ENCODE results near the gene PBX1. TPM values are rescaled to one million over a fixed set of nuclear protein-coding genes. Genes with fewer than 3 reads are reported as not detected.

PBX1 gene
- polyA plus RNA-seq, 5 donors: 88.6 to 130 (median 119) TPM

GRCh38 chr1:164611754-164612642 is 53.0 kb downstream of the PBX1 start:
- peak in 1 of 2 donors; percentile 47 for DNase-seq

DNA sequence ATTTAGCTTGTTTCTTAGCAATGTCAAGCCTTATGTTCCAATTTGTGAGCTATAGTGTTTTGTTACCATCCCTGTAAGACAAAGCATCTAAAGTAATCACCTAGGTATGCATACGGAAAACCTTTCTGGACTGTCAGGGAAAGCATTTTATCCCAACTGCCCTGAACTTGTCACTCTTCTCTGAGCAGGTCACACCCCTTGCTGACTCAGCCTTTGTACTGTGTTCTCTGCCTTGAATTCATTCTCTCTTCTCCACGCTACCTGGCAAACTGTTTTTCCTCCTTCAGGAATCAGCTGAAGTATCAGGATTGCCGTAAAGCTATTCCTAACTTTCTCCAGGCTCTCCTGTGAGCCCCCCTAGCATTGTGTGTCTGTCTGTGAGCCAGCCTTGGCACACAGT is 54.2 kb downstream of the PBX1 start:
- DNase-seq: no peak

DNA sequence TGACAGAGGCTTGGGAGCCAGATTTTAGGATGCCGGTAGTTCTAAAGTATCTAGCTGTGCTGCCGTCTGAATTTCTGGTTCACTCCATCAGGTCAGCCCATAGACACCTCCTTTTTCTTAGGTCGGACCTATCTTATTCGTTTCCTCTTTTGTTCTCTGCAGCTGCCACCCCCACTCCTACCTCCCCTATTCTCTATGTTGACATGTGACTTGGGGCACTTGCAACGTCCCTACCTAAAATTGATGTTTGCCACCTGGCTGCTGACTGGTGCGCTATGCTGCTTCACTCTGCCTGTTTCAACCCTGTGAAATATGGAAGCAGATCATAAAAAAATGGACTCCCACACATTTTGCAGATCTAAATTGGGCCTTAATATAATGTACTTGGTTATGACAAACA is 55.3 kb downstream of the PBX1 start:
- no peak for DNase-seq

DNA sequence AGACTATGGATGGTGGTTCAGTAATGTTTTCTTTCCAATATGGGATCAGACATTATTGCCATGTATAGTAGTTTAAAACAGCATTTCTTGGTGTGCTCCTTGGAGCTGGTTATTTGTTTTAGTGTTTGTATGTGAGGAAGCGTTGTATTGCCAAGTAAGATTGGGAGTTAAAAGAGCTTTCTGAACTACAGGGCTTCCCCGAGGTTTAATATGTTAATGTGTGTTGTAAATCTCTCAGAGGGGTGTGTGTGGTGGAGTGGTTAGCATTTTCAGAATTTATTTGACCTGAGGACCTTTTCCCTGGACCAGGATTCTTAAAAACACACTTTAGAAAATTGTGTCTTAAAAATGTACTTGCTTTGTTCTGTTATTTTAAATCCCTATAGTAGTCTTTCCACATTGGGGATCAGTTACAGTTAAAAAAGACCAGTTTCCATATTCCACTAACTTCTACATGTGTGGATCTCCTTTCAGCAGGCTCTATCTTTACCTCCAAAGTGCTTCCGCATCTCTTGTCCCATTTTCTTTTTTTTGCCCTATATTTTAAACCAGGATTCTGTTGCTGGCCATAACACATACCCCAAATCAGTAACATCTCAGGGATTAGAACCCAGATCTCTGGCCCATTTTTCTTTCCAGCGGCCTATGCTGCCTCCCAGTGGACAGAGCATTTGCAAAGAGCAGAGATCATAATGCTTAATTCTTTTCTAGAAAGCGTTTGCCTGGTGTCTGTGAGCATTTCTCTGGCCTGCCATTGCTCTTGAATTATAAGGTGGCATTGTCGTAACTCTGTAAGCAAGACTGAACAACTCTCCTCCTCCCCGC is 58.6 kb downstream of the PBX1 start:
- no peak for DNase-seq

DNA sequence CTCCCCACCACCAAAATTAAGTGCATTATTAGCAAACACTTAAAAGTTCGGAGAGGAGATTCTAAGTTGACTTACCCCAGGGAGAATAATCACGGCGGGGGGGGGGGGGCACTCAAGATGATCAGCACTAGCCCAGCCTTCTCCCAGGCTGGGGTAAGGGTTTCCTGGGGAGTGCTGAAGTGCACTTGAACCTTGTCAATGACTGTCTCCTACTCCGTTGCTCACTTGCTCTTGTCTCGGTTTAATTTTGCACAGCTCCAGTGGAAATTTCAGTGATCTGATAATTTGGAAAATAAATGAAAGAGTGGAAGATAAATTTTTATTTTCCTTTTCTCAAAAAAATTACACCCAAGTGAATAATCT is 59.2 kb downstream of the PBX1 start:
- DNase-seq: no peak

DNA sequence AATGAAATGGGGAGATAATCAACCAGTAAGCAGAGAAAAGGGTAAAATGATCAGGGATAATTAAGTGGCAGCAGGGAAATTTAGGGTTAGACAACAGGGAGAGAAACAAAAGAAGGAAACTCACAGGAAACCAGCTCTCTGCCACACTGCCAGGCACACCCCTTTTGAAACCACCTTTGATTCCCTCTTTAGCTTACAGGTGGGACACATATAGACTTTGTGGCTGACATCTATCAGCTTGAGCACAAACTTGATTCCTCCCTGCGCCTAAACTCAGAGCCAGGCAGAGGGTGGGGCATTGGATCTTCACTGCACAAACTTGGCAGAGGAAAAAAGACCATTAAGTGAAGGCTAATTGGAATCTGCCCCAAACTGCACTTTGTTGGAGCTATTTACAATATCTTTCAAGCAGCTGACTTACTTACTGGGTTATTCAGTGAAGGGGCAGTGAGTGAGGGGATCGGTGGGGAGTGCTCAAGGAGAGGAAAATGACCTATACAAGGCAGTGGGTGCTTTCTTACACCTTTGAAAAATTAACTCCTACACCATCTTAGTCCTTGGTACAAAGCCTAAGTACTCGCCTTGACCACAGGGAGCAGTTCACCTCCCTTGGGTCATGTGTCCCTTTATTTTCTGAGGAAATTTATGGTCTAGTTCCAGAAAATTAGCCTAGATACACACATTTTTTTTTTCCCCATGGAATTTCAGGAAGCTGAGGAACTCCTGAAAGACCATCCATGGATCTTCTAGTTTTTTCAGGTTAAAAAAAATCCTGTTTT is 60.2 kb downstream of the PBX1 start:
- peak in 1 of 2 donors; percentile 38 for DNase-seq

DNA sequence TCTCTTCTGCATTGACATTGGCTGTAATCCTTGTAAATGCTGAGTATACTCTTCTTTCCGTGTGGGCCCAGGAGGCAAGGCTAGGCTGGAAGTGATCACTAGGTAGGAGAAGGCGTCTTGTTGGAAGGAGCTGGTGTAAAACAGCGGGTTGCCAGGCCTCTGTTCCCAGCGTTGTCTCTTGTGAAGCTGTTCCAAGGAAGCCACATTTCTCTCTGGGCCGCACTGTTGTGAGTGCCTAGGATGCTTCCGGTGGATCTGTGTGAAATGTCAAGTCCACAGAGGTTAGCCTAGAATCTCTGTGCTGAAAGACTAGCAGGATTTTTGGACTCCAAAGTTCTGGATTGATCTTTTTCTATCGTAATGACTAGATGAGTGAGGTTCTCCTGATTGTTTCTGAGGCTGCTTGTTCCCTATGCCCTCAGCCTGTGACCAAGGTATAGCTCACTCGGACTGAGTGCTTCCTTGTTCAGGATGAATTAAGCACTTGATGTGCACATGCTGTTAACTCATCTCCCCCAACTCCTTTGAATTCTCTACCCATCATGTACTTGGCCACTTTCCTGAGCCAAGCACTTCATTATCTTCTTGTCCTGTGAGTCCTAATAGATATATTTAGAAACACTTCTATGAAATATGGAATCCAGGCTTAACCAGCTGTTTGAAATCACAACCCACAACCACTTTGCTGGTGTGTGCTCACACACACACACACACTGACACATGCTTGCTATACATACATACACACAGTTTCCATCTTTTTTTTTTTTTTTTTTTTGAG is 63.3 kb downstream of the PBX1 start:
- DNase-seq: peak; percentile 71 to 75

DNA sequence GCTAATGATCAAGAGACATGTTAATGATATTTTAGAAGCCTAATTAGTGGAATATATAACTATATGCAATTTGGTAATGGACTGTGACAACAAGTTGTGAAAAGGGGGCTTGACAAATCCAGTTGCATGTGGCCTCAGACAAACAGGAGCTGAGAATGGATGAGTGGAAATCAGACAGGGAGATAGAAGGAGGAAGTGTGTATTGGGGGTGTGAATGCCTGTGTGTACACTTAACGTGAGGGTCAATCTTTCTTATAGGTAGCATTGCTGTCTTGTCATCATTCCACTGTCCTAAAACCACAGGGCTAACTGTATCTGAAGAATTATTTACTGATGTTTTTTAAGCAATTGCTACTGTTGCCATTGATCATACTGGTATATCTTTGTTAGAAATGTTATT is 64.8 kb downstream of the PBX1 start:
- DNase-seq: no peak

GRCh38 chr1:164624400-164624799 is 65.4 kb downstream of the PBX1 start:
- DNase-seq: no peak

DNA sequence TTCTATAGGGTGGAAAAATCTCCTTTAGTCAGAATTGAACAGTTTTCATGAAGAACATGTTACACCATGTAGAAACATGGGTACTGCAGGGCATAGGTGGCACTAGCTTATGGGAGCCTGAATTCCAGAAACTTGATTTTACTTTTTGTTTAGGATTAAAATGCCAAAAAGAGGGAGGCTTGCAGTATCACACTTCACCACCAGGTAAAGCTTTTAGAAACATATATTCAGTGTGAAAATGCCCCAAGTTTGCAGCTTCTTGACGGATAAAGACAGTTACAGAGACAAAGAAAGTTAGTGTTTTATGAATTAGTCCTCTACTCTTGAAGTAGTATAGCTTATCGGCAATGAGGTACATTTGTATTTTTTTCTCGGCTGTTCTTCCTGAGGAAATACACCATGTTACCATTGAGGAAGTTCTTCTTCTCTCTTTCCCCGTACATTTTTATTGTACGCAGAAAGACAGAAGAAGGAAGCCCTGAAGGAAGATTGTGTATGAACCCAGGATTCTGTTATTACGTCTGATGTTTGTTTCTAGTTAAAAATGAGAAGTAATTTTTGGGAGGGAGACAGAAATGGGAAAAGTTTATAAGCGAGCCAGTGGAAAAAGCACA is 66.1 kb downstream of the PBX1 start:
- no peak for DNase-seq

DNA sequence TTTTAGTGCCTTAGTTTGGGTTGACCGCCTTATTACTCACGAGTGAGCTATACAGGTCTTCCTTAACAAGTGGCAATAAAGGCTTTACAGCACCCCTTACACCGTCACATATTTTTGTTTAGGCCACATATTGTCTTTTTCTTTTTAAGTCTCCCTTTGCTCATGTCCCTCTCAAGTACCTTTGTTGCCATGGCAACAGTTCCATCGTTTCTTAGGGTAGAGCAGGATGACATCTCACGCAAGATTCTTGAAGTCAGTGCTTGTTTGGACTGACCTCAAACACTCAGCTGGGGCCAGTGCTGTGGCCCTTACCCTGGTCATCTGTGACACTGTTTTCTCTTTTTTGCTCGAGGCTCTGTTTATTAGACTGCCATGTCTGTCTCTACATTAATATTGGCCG is 69.8 kb downstream of the PBX1 start:
- DNase-seq: no peak

GRCh38 chr1:164629971-164630370 is 71.0 kb downstream of the PBX1 start:
- DNase-seq: no peak

DNA sequence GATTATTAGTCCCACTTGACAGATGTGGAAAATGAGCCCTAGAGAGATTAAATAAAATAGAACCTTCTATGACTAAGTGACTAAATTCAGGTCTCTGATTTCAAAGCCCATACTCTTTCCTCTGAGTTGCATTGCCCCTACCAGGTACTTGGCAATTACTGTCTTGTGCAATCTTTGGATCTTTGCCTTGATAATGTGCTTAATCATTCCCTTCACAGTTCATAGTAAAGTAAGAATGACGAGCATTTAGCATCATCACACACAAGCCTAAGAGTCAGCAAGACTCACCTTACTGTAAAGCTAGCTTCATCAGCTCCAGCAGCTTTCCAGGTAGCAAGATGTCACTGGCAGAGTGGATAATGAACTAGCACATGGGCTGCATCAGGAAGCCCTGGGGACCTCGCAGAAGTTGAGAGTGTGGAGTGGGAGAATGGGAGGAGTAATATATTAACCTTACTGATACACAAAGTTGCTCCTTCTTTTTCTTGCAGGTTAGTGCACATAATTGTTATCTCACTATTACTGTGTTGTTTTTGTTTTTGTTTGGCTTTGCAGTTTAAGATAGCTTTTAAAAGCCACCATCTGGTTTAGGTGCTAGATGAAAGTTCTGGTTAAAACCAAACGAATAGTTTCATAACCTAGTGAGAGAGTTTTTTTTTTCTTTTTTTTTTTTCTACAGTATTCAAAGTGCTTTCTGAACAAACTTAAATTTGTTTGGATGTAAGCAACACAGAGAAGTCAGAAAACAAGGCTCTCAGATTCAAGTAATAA is 71.8 kb downstream of the PBX1 start:
- DNase-seq: no peak

GRCh38 chr1:164631751-164632150 is 72.8 kb downstream of the PBX1 start:
- no peak for DNase-seq

DNA sequence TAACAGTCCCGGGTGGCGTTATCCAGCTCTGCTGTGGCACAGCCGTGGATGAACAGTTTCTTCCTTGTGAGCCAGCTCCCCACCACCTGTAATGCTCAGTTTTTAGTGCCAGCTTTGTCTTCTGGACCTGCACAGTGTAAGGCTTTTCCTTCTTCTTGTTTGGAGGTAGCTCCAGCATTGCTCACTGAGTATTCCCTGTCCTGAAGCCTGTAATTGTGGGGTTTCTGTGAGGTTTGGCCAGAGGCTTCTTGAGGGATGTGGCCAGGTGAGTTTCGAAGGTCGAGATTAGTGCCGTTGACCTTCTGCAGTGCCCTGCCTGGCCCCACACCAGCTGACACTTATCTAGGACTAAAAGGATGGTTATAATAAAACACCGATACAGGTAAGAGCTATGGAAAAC is 75.0 kb downstream of the PBX1 start:
- no peak for DNase-seq

- no peak for DNase-seq
These were observed 76.2 kb downstream of the PBX1 start for GRCh38 chr1:164635059-164635802.

- no peak for DNase-seq
These were observed 77.1 kb downstream of the PBX1 start for GRCh38 chr1:164635803-164636731.

DNA sequence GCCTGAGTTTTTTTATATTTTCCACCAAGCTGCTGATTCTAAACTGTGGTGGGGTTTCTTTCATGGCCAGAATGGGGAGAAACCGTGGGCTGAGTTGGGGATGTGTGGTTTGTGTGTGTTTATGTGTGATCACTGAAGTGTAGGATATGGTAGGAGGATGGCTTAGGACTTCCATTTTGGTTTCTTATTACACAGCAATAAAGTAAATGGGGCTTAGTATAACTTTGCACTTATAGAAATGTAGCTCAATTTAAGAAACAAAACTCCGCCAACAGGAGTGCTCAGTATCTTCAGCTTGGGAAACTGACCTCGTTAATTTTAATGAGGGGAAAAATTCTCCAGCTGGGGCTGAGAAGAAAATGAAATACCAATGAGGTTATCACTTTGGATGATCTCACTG is 77.8 kb downstream of the PBX1 start:
- DNase-seq: no peak
